OCI-LY1 (cell line): Measurements from ENCODE around the gene TBCE.

Experiments
- CTCF ChIP-seq: fragments of 200-600 bp; sonication (generic), shearing (Covaris generic); IDR thresholded peaks from 2 replicates; pipeline ENCODE4 v1.5.1; 2017; ENCODE audit warnings: mild to moderate bottlenecking, antibody characterized with exemption, low read length, moderate library complexity, mixed read lengths
- EZH2 ChIP-seq: fragments of 200-600 bp; sonication (generic), shearing (Covaris generic); IDR thresholded peaks from 2 replicates; pipeline ENCODE4 v1.8.0; 2017; ENCODE audit warnings: borderline replicate concordance, mixed run types, mild to moderate bottlenecking, antibody characterized with exemption, low read length, moderate library complexity, mixed read lengths

- TF ChIP-seq CTCF (no peak), EZH2 (no peak)
Observed at GRCh38 chr1:235491644-235492043, 124.4 kb downstream of the TBCE start.
